ENCODE measurements around the gene ZFC3H1. TPM values are rescaled to one million over a fixed set of nuclear protein-coding genes. Genes with fewer than 3 reads are reported as not detected.

Gene ZFC3H1
- total RNA-seq, 1 experiment from 2014 or later: 11.8 TPM

Other genes with a start within 250 kb of the ZFC3H1 start
- not detected in 2 replicates for gene LGR5, start 224.1 kb downstream of the ZFC3H1 start, total RNA-seq (2014; rRNA removed; shearing (Covaris generic))
- gene THAP2, start 453 bp upstream of the ZFC3H1 start, total RNA-seq (2014; rRNA removed; shearing (Covaris generic)): 6.0 and 10.0 TPM in 2 replicates
- gene TMEM19, start 22.2 kb upstream of the ZFC3H1 start, total RNA-seq (2014; rRNA removed; shearing (Covaris generic)): 21.0 and 34.6 TPM in 2 replicates
- 31.6 and 50.6 TPM in 2 replicates for gene RAB21, start 91.0 kb upstream of the ZFC3H1 start, total RNA-seq (2014; rRNA removed; shearing (Covaris generic))
- 14.3 and 14.8 TPM in 2 replicates for gene TBC1D15, start 175.9 kb upstream of the ZFC3H1 start, total RNA-seq (2014; rRNA removed; shearing (Covaris generic))

Data from G401 (cell line).